Fibroblast of villous mesenchyme (primary cell): ENCODE results near the gene CYP2W1. TPM values are rescaled to one million over a fixed set of nuclear protein-coding genes. Genes with fewer than 3 reads are reported as not detected.

Experiments used
- DNase-seq: peaks from one replicate; pipeline ENCODE4 v3.0.0-alpha.2; 2010; ENCODE audit warnings: low read depth
- H3K4me3 ChIP-seq: 2 replicates; pipeline ENCODE4 v1.5.1; 2011; ENCODE audit warnings: low read depth, mild to moderate bottlenecking, low read length
- CTCF ChIP-seq: IDR thresholded peaks from 2 replicates; pipeline ENCODE4 v1.5.1; 2012; ENCODE audit warnings: low read depth, mild to moderate bottlenecking, low read length; ENCODE audit not compliant: insufficient read depth
- total RNA-seq: library from RNA; depleted of rRNA; stranded (reverse); fragments of >200 nt; gene quantifications from 2 replicates; pipeline ENCODE4 v1.2.3, GENCODE V29; 2012

The CYP2W1 gene
- total RNA-seq, 1 donor, result under 0.01 TPM

GRCh38 chr7:1021366-1021765 is 38.4 kb downstream of the CYP2W1 start:
- no peak for TF ChIP-seq CTCF
- no peak for DNase-seq
- no peak overlapping the region for H3K4me3 ChIP-seq

- no peak for TF ChIP-seq CTCF
- H3K4me3 ChIP-seq, result no peak overlapping the region
- DNase-seq, result no peak
These were observed 39.0 kb downstream of the CYP2W1 start for GRCh38 chr7:1021931-1022330.

GRCh38 chr7:1022356-1022755 is 39.4 kb downstream of the CYP2W1 start:
- DNase-seq, result no peak
- H3K4me3 ChIP-seq, result no peak overlapping the region
- no peak for TF ChIP-seq CTCF

DNA sequence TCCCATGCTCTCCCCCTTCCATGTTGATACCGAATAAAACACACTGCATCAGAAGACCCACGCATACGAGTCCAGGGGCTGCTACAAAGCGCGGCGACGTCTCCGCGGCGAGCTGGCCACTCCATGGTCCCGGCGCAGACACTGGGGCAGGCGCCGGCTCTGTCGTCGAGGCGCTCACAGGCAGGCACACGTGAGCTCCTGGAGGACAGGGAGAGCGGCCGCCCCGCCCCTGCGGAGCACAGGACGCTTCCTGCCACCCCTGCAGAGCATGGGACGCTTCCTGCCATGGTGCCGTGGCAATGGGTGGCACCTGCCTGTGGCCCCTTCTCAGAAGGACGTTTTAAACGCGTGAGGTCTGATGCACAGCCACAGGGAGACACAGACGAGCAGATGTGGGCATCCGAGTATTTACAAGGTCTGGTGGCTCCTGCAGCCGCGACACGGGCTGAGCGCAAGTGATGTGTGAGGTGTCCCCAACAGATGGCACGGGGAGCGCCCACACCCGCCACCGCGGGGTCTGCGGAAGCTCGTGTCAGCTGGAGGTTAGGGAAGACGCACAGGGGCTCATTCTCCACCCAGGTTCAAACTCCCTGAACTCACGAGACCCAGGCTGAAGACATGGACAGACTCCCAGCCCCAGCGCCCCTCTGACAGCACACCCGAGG is 40.0 kb downstream of the CYP2W1 start:
- H3K4me3 ChIP-seq, result no peak overlapping the region
- no peak for DNase-seq
- no peak for TF ChIP-seq CTCF

- TF ChIP-seq CTCF, result no peak
- no peak overlapping the region for H3K4me3 ChIP-seq
These were observed 41.4 kb downstream of the CYP2W1 start for GRCh38 chr7:1024331-1024841.

GRCh38 chr7:1024876-1025742 is 42.1 kb downstream of the CYP2W1 start:
- DNase-seq, result no peak
- H3K4me3 ChIP-seq, result no peak overlapping the region
- TF ChIP-seq CTCF, result no peak

More at GRCh38 chr7:1024331-1024841, 41.4 kb downstream of the CYP2W1 start:
- DNase-seq, result no peak
